ENCODE data around the gene SWSAP1.

The SWSAP1 gene

DNA sequence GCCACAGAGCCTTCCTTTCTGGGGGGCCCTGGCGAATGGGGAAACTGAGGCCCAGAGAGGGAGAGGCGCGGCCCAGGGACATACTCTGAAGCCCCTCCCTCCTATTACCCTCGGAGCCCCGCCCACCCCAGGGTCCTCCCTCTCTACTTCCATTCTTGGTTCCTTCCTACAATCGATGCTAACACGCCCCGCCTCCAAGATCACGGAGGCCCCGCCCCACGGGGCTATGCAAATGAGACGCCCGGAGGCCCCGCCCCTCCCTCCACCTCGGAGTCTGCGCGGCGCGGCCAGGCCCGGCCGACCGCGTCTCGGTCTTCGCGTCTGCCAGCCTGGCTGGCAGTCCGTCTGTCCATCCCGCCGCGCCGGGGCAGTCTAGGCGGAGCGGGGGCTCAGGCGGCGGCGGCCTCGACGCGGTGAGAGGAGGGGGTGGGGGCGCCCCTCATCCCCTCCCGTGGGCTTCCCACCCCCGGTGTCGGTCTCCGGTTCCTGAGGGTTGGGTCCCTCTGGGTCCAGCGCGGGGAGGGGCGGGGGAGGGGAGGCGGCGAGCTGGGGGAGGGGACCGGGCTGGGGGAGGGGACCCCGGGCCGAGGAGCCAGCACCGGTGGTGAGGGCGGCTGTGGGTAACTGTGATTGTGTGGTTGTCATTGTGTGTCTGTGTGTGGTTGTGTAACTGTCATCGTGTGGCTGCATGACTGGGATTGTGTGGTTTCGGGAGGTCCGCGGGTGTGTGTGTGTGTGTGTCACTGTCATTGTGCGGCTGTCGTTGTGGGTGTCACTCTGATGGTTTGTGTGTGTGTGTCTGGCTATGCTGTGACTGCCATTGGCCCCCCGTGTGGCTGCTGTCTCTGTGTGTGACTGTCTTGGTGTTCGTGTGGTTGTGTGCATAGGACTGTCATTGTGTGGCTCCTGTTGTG lies 19.0 kb upstream of the SWSAP1 start, which contains the start of gene PLPPR2:
Gene PLPPR2, plus strand, starts transcription at position 273 of the 914 bp plus-strand sequence. CDS start 2,242 bp downstream, outside the sequence.
- peak; percentile 96 for DNase-seq

DNA sequence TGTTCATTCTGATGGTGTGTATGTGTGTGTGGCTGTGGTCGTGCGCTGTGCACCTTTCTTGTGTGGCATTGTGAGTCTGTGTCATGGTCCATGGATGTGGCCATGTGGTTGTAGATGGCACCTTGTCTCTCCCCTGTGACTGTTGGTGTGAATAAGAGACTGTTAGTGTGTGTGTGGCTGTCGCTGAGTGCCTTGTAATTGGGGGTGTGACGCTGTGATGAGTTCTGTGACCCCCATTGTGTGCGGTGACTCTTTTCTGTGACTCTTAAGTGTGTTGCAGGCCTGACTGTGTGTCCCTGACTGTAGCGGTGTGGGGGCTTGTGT lies 18.4 kb upstream of the SWSAP1 start:
- no peak for DNase-seq

DNA sequence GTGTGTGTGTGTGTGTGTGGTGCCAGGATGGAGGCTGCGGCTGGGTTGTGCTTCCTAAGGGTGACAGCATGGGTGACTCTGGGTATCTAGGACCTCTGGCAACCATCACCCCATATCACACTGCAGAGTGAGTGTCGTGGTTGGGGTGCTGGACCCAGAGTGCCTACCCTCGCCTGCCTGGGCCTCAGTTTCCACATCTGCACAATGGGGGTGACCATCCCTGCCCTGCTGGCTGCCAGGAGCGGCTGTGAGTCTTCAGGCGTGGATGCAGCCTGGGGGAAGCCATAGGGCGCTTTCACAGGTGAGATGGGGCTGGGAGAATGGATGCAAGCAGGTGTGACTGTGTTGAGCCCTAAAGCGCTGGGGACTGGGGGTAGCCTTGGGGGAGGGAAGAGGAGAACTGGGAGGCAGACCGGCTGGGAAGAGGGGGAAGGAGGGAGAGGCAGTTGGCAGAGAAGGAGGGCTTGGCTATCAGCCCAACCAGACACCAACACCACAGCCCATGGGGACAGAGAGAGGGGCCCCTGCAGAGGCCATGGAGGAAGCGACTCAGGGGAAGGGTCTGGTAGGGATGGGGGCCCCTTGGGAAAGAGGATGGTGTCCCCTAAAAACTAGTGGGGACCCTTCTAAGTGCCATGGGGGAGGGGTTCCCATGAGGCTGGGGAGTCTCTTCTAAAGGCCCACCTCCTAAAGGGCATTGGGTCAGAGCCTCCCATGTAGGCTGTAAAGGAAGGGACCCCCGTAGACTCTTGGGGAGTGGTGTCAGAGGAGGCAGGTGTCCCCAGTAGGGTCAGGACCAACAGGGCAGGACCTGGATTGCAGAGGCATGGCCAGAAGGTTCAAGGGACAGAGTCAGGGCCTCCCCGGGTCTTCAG lies 17.6 kb upstream of the SWSAP1 start:
- peak; percentile 23 for DNase-seq

DNA sequence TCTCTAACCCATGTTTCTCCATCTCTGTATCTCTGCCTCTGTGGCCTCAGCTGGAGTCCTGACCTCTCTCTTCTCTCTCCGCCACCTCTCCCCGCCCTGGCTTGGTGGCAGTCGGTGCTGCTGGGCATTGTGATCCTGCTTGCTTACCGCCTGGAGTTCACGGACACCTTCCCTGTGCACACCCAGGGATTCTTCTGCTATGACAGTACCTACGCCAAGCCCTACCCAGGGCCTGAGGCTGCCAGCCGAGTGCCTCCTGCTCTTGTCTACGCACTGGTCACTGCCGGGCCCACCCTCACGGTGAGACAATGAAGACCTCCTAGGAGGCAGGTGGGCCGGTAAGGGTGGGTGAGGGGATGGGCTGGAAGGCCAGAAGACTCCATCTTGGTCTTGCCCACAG lies 15.0 kb upstream of the SWSAP1 start:
- no peak for DNase-seq

DNA sequence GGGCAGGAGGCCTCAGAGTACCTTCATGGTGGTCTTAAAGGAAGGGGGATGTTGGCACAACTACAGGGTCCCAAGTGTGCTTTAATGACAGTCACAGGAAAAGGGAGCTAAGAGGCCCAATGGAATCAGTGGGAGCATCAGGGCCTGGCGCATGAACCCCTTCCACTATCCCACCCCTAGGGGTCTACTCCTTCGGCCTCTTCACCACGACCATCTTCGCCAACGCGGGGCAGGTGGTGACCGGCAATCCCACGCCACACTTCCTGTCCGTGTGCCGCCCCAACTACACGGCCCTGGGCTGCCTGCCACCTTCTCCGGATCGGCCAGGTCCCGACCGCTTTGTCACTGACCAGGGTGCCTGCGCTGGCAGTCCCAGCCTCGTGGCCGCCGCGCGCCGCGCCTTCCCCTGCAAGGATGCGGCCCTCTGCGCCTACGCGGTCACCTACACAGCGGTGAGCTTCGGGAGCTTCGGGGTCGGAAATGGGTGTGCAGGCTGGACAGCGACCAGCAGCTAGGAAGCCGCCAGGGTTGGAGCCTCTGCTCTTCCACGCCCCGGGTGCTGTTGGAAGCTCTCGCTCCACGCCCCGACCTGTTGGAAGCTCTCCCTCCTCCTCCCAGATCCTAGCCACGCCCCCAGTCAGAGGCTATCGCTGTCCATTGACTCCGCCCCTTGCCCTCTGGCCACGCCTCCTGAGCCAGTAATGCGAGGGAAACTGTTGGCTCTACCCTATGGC lies 13.3 kb upstream of the SWSAP1 start:
- peak; percentile 72 for DNase-seq

DNA sequence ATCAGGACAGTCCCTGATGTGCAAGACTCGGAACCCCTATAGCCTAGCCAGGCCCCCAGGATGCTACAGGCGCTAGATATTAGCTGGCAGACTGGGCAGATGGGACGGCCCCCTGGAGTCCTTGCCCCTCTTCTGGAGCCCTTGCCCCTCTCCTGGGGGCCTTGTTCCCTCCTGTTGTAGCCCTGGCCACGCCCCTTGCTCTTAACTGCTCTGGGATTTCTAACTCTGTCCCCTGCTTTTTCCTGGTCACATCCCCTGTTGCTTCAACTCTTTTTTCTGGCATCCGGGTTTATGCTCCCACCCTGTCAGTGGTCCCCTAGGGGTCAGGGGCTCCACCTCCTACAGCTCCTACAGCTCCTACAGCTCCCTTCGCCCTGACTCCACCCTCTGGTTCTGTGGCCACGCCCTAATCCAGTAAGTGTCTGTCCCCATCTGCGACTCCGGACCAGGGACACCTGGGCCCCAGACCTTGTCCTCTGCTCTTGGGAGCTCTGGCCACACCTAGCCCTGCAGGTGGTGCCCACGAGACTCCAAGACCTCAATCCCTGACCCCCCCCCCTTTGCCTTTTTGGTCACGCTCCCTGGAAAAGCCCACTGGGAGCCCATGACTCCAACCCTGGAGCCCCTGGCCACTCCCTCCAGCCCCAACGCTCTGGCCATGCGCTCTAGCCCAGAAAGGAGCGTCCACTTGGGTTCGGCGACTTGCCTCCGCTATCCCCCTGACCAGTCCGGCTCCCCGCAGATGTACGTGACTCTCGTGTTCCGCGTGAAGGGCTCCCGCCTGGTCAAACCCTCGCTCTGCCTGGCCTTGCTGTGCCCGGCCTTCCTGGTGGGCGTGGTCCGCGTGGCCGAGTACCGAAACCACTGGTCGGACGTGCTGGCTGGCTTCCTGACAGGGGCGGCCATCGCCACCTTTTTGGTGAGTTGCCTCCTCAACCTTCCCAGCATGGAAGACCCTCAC lies 12.4 kb upstream of the SWSAP1 start:
- no peak for DNase-seq

DNA sequence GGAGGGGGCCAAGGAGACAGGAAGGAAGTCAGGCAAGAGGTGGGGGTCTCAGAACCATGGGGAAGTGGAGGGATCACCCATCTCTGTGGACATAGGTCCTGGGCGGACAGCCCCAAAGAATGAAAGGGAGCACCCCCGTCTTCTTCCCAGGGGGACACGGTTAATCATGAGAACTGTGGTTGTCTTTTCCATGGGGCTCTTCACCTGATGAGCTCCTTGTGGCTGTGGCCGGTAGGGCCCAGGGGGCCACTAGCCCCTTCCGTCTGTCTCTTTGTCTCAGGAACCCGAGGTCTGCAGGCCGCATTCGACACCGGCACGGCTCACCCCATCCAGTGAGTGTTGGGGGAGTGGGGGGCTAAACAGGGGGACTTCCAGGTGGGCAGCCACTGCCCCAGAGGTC lies 10.6 kb upstream of the SWSAP1 start:
- no peak for DNase-seq

DNA sequence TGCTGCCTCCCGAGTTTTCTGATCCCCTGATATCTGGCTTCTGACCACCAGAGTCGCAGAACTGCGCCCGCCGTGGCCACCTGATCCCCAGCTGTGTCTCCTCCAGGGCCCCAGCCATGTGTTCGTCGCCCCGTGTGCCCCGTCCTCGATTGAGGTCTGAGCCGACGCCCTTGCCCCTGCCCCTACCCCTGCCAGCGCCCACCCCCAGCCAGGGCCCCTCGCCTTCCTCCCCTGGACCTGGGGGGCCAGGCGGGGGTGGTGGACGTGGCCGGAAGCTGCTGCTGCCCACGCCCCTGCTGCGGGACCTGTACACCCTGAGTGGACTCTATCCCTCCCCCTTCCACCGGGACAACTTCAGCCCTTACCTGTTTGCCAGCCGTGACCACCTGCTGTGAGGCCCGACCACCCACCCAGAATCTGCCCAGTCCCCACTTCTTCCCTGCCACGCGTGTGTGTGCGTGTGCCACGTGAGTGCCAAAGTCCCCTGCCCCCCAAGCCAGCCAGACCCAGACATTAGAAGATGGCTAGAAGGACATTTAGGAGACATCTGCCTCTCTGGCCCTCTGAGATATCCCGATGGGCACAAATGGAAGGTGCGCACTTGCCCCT lies 10.1 kb upstream of the SWSAP1 start:
- DNase-seq: no peak

DNA sequence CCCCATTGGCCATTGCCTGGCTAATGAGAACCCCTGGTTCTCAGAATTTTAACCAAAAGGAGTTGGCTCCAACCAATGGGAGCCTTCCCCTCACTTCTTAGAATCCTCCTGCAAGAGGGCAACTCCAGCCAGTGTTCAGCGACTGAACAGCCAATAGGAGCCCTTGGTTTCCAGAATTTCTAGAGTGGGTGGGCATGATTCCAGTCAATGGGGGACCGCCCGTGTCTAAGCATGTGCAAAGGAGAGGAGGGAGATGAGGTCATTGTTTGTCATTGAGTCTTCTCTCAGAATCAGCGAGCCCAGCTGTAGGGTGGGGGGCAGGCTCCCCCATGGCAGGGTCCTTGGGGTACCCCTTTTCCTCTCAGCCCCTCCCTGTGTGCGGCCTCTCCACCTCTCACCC lies 9.5 kb upstream of the SWSAP1 start:
- no peak for DNase-seq

DNA sequence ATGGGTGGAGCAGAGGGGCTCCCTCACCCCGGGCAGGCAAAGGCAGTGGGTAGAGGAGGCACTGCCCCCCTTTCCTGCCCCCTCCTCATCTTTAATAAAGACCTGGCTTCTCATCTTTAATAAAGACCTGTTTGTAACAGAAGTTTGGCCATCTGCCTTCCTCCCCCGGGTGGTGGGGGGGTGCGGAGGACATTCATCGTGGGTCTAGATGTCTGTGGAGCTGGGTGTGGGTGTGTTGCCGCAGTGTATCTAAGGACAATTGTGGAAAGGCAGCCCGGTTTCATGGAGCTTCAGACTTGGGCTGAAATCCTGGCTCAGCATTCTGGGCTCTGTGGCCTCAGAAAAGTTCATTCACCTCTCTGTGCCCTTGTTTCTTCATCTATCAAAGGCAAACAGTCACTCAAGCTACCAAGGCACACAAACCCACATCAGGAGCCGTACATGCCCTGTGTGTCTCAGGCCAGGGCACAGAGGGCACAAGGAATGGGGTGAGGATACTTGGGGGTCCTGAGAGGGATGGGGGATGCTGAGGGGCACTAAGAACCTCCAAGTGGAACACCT lies 8.8 kb upstream of the SWSAP1 start:
- no peak for DNase-seq

DNA sequence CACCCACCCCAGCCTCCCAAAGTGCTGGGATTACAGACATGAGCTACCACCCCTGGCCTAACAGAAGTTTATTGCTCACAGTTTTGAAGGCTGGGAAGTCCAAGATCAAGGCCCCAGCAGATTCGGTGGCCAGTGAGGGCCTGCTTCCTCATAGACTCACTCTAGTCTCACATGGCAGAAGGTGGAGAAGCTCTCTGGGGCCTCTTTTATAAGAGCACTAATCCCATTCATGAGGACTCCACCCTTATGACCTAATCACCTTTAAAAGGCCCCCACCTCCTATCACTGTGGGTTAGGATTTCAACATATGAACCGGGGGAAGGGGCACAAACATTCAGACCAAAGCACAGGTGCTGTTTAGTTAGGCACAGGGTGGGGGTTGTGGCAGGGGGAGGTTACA lies 6.9 kb upstream of the SWSAP1 start:
- no peak for DNase-seq

DNA sequence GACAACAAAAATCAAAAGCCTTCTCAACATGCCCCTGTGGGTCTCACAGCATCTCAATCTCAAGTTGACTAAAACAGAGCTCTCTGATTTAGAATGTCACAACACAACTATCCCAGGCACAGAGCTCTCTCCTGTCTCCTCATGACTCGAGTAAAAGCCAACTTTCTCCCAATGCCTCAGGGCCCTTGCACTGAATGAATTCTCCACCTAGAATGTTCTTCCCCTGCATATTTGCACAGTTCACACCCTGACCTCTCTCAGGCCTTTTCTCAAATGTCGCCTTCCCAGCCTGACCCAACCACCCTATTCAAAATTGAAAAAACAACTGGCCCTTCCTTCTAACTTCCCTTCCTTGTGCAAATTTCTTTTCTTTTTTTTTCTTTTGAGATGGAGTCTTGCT lies 3.7 kb upstream of the SWSAP1 start:
- DNase-seq: no peak

DNA sequence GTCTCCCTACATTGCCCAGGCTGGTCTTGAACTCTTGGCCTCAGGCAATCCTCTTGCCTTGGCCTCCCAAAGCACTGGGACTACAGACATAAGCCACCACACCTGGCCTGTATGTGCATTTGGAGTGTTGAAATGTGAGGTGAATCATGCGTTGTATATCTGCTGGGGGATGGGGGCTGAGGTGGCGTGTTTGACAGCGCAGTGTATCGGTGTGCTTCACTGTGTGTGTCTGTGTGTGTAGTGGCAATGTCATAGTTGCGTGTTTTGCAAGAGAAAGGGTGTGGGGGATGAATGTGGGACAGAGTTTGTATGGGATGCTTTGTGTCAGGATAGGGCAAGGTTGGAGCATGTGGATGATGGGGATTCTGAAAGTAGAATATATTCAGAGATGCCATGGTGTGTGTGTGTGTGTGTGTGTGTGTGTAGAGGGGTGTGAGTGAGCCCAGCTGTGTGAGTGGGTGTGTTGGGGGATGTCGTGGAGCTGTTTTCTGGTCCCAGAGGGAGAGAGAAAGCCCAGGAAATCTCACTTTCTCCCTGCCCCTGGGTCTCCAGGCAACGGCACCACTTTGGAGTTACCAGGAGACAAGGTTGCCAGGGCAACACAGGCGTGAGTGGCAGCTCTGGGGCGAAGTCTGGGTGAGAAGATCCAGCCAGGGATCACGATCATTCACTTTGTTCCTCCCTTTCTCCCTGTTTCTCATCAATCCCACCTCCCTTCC lies 1.1 kb upstream of the SWSAP1 start:
- DNase-seq: peak; percentile 93

DNA sequence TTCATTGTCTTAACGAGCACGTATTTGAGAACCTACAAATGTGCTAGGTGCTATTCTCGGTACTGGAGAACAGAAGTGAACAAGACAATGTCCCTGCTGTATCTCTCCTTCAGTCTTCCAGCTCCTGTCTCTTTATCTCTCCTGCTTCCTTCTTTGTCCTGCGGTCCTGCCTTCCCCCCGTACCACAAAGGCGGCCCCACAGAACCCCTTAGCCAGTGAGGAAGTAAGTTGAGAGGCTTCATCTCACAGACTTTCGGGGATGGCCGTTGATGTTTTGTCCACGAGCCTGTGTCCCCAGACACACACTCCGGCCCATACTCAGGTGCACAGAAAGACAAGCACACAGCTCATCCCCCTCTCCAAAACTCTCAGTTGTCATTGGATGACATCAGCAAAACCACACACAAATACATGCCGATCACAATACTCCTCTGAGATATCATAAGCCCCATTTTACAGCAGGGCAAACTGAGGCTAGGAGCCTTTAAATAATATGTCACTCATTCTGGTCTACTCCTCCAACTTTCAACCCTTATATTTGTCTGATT lies 507 bp upstream of the SWSAP1 start:
- DNase-seq: no peak

DNA sequence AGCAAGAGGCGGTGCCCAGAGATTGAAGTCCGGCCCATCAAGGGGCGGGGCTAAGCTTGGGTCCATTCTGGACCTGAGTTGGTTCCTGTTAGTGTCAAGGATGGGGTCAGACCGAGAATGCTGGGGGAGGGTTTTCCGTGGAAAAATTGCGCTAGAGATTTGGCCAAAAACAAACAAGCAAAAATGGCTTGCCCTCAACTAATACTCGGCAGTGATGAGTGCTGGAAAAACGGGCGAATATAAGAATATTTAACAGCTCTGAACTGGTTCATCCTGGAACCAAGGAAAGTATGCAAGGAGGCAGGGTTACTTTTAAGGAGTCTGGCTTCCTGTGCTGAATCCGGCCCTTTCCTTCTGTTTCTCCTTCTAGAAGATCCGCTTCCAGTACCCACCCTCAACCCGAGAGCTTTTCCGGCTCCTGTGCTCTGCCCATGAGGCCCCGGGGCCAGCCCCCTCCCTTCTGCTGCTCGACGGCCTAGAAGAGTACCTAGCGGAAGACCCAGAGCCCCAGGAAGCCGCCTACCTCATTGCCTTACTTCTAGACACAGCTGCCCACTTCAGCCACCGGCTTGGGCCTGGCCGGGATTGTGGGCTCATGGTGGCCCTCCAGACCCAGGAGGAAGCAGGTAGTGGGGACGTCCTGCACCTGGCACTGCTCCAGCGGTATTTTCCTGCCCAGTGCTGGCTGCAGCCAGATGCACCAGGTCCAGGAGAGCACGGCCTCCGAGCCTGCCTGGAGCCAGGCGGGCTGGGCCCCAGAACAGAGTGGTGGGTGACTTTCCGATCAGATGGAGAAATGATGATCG lies 880 bp downstream of the SWSAP1 start:
- DNase-seq: peak; percentile 62

DNA sequence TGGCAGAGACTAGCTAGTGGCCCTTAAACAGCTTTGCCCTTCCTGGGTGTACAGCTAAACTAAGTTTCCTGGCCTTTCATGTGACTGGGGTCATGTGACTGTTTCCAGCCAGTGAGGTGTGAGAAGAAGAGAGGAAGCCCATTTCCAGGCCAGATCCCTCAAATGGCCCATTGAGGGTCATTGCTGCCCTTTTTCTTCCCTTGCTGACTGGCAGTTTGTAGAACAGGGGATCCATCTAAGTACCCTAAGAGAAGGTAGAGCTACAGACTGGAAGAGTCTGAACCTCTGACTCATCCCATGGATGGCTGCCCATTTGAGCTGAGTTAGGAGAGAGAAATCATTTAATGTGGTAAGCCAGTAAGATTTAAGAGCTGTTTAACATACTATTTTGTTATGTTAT lies 2.8 kb downstream of the SWSAP1 start:
- no peak for DNase-seq

DNA sequence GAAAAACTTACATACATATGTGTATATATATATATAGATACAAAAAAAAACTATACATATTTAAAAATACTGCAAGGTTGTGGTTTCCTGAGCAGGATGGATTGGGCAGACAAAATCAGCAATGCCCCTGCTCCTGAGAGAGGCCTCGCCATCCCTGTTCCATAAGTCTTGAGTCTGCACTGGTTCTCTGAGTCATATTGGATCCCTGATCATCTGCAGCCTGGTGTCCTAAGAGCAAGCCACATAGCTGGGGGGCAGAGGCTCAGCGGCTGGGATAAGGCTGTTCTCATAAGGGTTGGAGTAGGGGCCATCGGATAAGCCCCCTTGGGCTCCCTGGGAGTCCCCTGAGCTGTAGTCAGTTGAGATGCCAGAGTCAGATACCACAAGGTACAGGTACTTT lies 3.3 kb downstream of the SWSAP1 start:
- DNase-seq: no peak

DNA sequence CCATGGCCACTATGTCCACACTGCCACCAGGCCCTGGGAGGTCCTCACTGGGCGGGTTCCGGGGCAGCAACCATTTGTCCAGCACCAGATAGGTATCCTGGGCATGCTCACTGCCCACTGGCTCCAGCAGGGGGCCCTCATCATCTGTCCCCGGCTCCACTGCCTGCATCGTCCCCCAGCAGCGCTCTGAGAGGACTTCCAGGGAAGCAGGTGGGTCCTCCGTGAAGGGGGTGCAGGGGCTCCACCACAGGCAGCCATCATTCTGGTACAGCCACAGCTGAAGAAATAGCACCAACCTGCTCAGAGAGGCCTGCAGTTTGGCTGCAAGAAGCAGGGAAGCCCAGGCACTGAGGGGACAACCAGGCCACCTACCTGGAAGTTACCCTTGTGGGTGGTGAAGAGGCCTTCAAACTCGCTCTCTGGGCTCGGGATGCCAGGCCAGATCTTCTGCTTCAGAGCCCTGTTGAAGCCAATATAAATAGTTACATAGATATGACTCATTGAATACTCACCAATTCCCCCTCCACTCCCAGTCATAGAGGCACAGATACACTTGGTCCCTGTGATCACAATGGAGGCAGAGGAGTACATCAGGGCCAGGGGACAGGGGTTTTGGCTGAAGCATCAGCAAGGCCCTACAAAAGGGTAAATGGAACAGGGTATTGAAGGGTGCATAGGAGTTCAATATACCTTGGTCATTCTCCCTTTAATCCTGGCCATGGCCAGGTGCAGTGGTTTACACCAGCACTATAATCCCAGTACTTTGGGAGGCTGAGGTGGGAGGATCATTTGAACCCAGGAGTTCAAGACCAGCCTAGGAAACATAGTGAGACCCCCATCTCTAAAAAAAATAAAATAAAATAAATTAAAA lies 4.1 kb downstream of the SWSAP1 start:
- DNase-seq: peak; percentile 50

Measured in NCI-H69 (cell line).